H1 (cell line): Measurements from ENCODE around the gene CTSC. TPM values are rescaled to one million over a fixed set of nuclear protein-coding genes. Genes with fewer than 3 reads are reported as not detected.

Experiments
- CBX8 ChIP-seq: fragments of 300-800, 300-1000 bp; sonication (generic); IDR thresholded peaks from 2 replicates; pipeline ENCODE4 v1.7.1; 2016; ENCODE audit warnings: low read depth, low read length, borderline replicate concordance
- CHD1 ChIP-seq: IDR thresholded peaks from 2 replicates; pipeline ENCODE4 v1.6.1; 2012; ENCODE audit warnings: low read depth, low read length, improper control_type of control experiment
- EP300 ChIP-seq, 2 experiments: IDR thresholded peaks; 1 replicate in 1 of 2; 2 replicates in 1 of 2; pipeline ENCODE4 v1.6.1; 2011 to 2012; ENCODE audit warnings: low read depth in 2 of 2, low read length in 2 of 2, mild to moderate bottlenecking in 2 of 2, borderline replicate concordance in 1 of 2, inconsistent platforms in 1 of 2, moderate library complexity in 1 of 2
- SAP30 ChIP-seq: fragments of 300-600 bp; sonication (generic); IDR thresholded peaks from 2 replicates; pipeline ENCODE4 v1.7.1; 2012; ENCODE audit warnings: low read length, moderate library complexity, mild to moderate bottlenecking, inconsistent platforms; ENCODE audit not compliant: insufficient read depth, insufficient replicate concordance
- SP1 ChIP-seq: IDR thresholded peaks from 2 replicates; pipeline ENCODE4 v1.6.1; 2011; ENCODE audit warnings: low read depth, low read length
- SP2 ChIP-seq: IDR thresholded peaks from 2 replicates; pipeline ENCODE4 v1.6.1; 2012; ENCODE audit warnings: mild to moderate bottlenecking, low read length, inconsistent platforms
- TAF1 ChIP-seq: IDR thresholded peaks from 2 replicates; pipeline ENCODE4 v1.6.1; 2011; ENCODE audit warnings: mild to moderate bottlenecking, low read depth, low read length
- TBP ChIP-seq: IDR thresholded peaks from 2 replicates; pipeline ENCODE4 v1.6.1; 2011; ENCODE audit warnings: low read depth, low read length, improper control_type of control experiment
- polyA plus RNA-seq, 7 experiments: library from polyadenylated mRNA; depleted of rRNA in 3 of 7; stranded (reverse) in 5 of 7; unstranded in 2 of 7; fragments of >200 nt in 5 of 7; fragments of 200-250 nt in 2 of 7; gene quantifications; 1 replicate in 5 of 7; 2 replicates in 1 of 7; 4 replicates in 1 of 7; pipeline versions ENCODE4 v1.2.1 to v1.2.3, GENCODE V29; 2011 to 2013; ENCODE audit warnings: missing spikeins in 2 of 7, mixed read lengths in 2 of 7
- total RNA-seq: library from RNA; stranded (reverse); fragmentation: NEBNext Ultra II Directional; extraction: Animal tissue kit (Norgen Biotek cat#: 25700); gene quantifications from 2 replicates; pipeline ENCODE4 v1.2.1, GENCODE V29; 2021

Gene CTSC
- total and polyA plus RNA-seq, 2 of the 8 experiments (the other 6 are each of a cell fraction or from before 2014, with no cell fraction given) = 347 to 369 TPM

GRCh38 chr11:88315015-88315414, 22.5 kb downstream of the CTSC start (continued):
- TF ChIP-seq CHD1 = no peak
- no peak for TF ChIP-seq SP2
- TF ChIP-seq SAP30 = no peak
- TF ChIP-seq TBP = no peak
- TF ChIP-seq TAF1 = no peak
- no peak for TF ChIP-seq CBX8
- TF ChIP-seq EP300 (IDR thresholded peaks at IDR 0.05; ENCODE audit: borderline replicate concordance in 1 of 2, low read depth in 2 of 2, low read length in 2 of 2) = no peak
- TF ChIP-seq SP1 = no peak
